DMS114 treated with DMSO at 0.1 percent for 48 hours (cell line): Measurements from ENCODE around the gene GADL1.

Source experiments
- DNase-seq: peaks from one replicate; lab custom pipeline; 2025; ENCODE audit not compliant: unreplicated experiment; lab: John Stamatoyannopoulos, UW

GADL1 gene

GRCh38 chr3:30729936-30730335 is 164.5 kb downstream of the GADL1 start:
- DNase-seq: no peak

GRCh38 chr3:30729512-30729911 is 164.9 kb downstream of the GADL1 start:
- DNase-seq: no peak

- DNase-seq: no peak
These were observed 166.3 kb downstream of the GADL1 start for GRCh38 chr3:30728143-30728542.

- no peak for DNase-seq
These were observed 169.6 kb downstream of the GADL1 start for GRCh38 chr3:30724863-30725262.

- no peak for DNase-seq
These were observed 171.2 kb downstream of the GADL1 start for GRCh38 chr3:30723211-30723610.

- DNase-seq: no peak
These were observed 173.2 kb downstream of the GADL1 start for GRCh38 chr3:30721314-30721634.

GRCh38 chr3:30720586-30721313 is 173.7 kb downstream of the GADL1 start:
- no peak for DNase-seq

- no peak for DNase-seq
These were observed 174.9 kb downstream of the GADL1 start for GRCh38 chr3:30719536-30719935.

GRCh38 chr3:30713885-30714503 is 180.5 kb downstream of the GADL1 start:
- DNase-seq: no peak

- DNase-seq: no peak
These were observed 181.5 kb downstream of the GADL1 start for GRCh38 chr3:30712991-30713390.

- no peak for DNase-seq
These were observed 182.6 kb downstream of the GADL1 start for GRCh38 chr3:30711867-30712266.

- DNase-seq: no peak
These were observed 183.3 kb downstream of the GADL1 start for GRCh38 chr3:30711151-30711550.

- DNase-seq: no peak
These were observed 184.4 kb downstream of the GADL1 start for GRCh38 chr3:30710017-30710416.

GRCh38 chr3:30708472-30708871 is 186.0 kb downstream of the GADL1 start:
- DNase-seq: no peak

GRCh38 chr3:30707825-30708224 is 186.6 kb downstream of the GADL1 start:
- no peak for DNase-seq

GRCh38 chr3:30704931-30705890 is 189.2 kb downstream of the GADL1 start:
- DNase-seq: no peak

- no peak for DNase-seq
These were observed 191.5 kb downstream of the GADL1 start for GRCh38 chr3:30702828-30703397.

- DNase-seq: no peak
These were observed 192.2 kb downstream of the GADL1 start for GRCh38 chr3:30702038-30702827.

GRCh38 chr3:30700702-30701321 is 193.6 kb downstream of the GADL1 start:
- DNase-seq: no peak

GRCh38 chr3:30699927-30700326 is 194.5 kb downstream of the GADL1 start:
- no peak for DNase-seq
